ENCODE measurements around the gene NOX3. TPM values are rescaled to one million over a fixed set of nuclear protein-coding genes. Genes with fewer than 3 reads are reported as not detected.

NOX3 gene
- total RNA-seq, 1 experiment from 2014 or later, result not detected

DNA sequence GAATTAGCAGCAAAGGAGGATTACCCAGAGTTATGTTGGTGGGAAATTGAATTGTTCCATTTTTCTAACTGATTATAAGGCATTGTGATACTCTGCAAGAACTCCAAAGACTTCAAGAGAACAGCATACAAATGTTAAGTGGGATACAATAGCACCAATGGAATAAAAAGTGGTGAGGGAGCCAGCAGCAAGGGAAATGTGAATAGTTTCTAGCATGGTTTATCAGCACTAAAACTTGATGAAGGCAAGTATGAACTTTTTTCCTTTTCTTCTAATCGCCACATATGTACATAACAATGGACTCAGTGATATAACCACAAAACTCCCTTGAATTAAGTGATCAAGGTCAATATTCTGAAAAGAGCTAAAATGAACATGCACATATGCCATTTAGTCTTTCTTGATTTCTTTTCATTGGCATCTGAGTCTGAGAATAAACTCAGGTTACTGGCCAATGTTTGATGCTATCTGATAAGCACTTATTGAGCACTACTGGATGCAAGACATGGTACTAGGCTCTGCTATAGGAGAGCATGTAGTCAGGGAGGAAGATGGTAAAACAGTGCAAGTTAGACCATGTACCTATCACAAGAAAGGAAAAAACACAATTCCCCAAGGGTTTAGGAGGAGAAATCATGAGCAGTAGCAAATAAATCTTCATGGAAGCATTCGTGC is 36.6 kb upstream of the NOX3 start:
- no peak overlapping the region for H3T11ph ChIP-seq (ENCODE audit: low read length)
- Mint-ChIP-seq H3K9me3 (peaks cover 7 to 9% of the 10 kb centered on the region in 2 experiments; a peak in 3 of 5 replicates), H3K4me3 (no peak overlapping the region), H3K36me3 (ENCODE audit: insufficient read depth in 1 of 3, low read depth in 3 of 3) (peaks cover 3 to 11% (median 5%) of the 10 kb centered on the region in 3 experiments; a peak in 4 of 7 replicates), H3K27me3 (ENCODE audit: low read depth) (no peaks in the 10 kb centered on the region), H3K27ac (peak overlapping the region in 1 of 3 experiments; percentile 19; a peak in 1 of 7 replicates), H3K4me1 (peaks cover 10 to 14% of the 10 kb centered on the region in 2 experiments)
- H3K4me1 ChIP-seq (ENCODE audit: insufficient read depth, low read length), result no peaks in the 10 kb centered on the region
- no peak overlapping the region for H3K56ac ChIP-seq (ENCODE audit: insufficient read length, low read depth, low read length)
- TF ChIP-seq, protein P1, sequence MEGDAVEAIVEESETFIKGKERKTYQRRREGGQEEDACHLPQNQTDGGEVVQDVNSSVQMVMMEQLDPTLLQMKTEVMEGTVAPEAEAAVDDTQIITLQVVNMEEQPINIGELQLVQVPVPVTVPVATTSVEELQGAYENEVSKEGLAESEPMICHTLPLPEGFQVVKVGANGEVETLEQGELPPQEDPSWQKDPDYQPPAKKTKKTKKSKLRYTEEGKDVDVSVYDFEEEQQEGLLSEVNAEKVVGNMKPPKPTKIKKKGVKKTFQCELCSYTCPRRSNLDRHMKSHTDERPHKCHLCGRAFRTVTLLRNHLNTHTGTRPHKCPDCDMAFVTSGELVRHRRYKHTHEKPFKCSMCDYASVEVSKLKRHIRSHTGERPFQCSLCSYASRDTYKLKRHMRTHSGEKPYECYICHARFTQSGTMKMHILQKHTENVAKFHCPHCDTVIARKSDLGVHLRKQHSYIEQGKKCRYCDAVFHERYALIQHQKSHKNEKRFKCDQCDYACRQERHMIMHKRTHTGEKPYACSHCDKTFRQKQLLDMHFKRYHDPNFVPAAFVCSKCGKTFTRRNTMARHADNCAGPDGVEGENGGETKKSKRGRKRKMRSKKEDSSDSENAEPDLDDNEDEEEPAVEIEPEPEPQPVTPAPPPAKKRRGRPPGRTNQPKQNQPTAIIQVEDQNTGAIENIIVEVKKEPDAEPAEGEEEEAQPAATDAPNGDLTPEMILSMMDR (conservative IDR thresholded peaks at IDR 0.05), result no peak
- H3K14ac ChIP-seq (ENCODE audit: insufficient read depth, low read length), result no peak overlapping the region
- H4K8ac ChIP-seq (replicated peaks; ENCODE audit: insufficient read length, low read depth, low read length), result no peak overlapping the region
- no peak overlapping the region for H3K9ac ChIP-seq (ENCODE audit: extremely low read depth, insufficient read length, low read length)
- no peak overlapping the region for H2BK12ac ChIP-seq (ENCODE audit: insufficient read length, low read depth, low read length)
- no peak overlapping the region for H2BK15ac ChIP-seq (ENCODE audit: low read depth, low read length)
- peak overlapping the region; percentile 12 for H2AFZ ChIP-seq (ENCODE audit: low read length)
- no peak overlapping the region for H2BK20ac ChIP-seq (ENCODE audit: low read depth, low read length, poor library complexity, severe bottlenecking)
- no peak overlapping the region for H2AK5ac ChIP-seq (ENCODE audit: insufficient read length, low read length)
- no peak overlapping the region for H3K4me2 ChIP-seq (ENCODE audit: insufficient read depth, insufficient read length, low read length)
- H2BK5ac ChIP-seq (ENCODE audit: insufficient read length, low read length), result no peak overlapping the region
- H3K79me1 ChIP-seq (ENCODE audit: insufficient read depth, low read depth, low read length, poor library complexity, severe bottlenecking), result no peaks in the 10 kb centered on the region
- H3K23ac ChIP-seq (ENCODE audit: insufficient read length, low read depth, low read length), result no peak overlapping the region
- H3K27me3 ChIP-seq (ENCODE audit: insufficient read depth, low read length), result no peaks in the 10 kb centered on the region
- H3K27ac ChIP-seq (ENCODE audit: insufficient read length, low read depth, low read length), result no peak overlapping the region
- no peak overlapping the region for H4K91ac ChIP-seq (ENCODE audit: insufficient read length, low read depth, low read length)
- no peak overlapping the region for H3K18ac ChIP-seq (ENCODE audit: insufficient read length, low read depth, low read length)
- peaks cover 6% of the 10 kb centered on the region for H3K9me3 ChIP-seq (ENCODE audit: control insufficient read depth, low read depth, low read length)
- no peaks in the 10 kb centered on the region for H3K79me2 ChIP-seq (ENCODE audit: insufficient read depth, low read length)
- no peak for DNase-seq
- no CpG with 5 or more reads among the region's 2 CpGs for WGBS (ENCODE audit: extremely low coverage, insufficient read length, low lambda C conversion rate)
- H2BK120ac ChIP-seq (ENCODE audit: low read depth, low read length, poor library complexity, severe bottlenecking), result no peak overlapping the region
- no peak overlapping the region for H4K5ac ChIP-seq (ENCODE audit: insufficient read length, low read depth, low read length)
- no peaks in the 10 kb centered on the region for H3K23me2 ChIP-seq (ENCODE audit: insufficient read length, low read depth, low read length, poor library complexity, severe bottlenecking)
- H3K4ac ChIP-seq (ENCODE audit: low read depth, low read length), result no peak overlapping the region
- no peaks in the 10 kb centered on the region for H4K20me1 ChIP-seq (ENCODE audit: control insufficient read depth, insufficient read depth, insufficient read length)
